NOMO-1 treated with DMSO at 0.1 percent for 48 hours (cell line): ENCODE results near the gene DGKD.
A peak's percentile ranks its signal among the peaks of the same experiment; 100 is the strongest.

Source experiments
- DNase-seq: peaks from one replicate; lab custom pipeline; 2025; ENCODE audit not compliant: unreplicated experiment; lab: John Stamatoyannopoulos, UW

DGKD gene

GRCh38 chr2:233426619-233427342, 72.5 kb downstream of the DGKD start:
- peak; percentile 9 for DNase-seq

GRCh38 chr2:233428008-233428407, 73.7 kb downstream of the DGKD start:
- no peak for DNase-seq

- DNase-seq: no peak
Measured at GRCh38 chr2:233428438-233428837, 74.1 kb downstream of the DGKD start.

- no peak for DNase-seq
Measured at GRCh38 chr2:233429175-233429897, 75.0 kb downstream of the DGKD start.

GRCh38 chr2:233430081-233430480, 75.8 kb downstream of the DGKD start:
- DNase-seq: no peak

- DNase-seq: no peak
Measured at GRCh38 chr2:233430651-233431050, 76.4 kb downstream of the DGKD start.

- no peak for DNase-seq
Measured at GRCh38 chr2:233433029-233433428, 78.7 kb downstream of the DGKD start.

- no peak for DNase-seq
Measured at GRCh38 chr2:233433794-233434193, 79.5 kb downstream of the DGKD start.

- DNase-seq: peak; percentile 85
Measured at GRCh38 chr2:233434666-233435330, 80.5 kb downstream of the DGKD start.

- no peak for DNase-seq
Measured at GRCh38 chr2:233435436-233436190, 81.3 kb downstream of the DGKD start.

GRCh38 chr2:233436191-233436581, 81.9 kb downstream of the DGKD start:
- DNase-seq: no peak

- DNase-seq: no peak
Measured at GRCh38 chr2:233436691-233437438, 82.6 kb downstream of the DGKD start.

GRCh38 chr2:233437439-233437955, 83.2 kb downstream of the DGKD start:
- no peak for DNase-seq

GRCh38 chr2:233438573-233439147, 84.4 kb downstream of the DGKD start:
- DNase-seq: no peak

- no peak for DNase-seq
Measured at GRCh38 chr2:233439191-233439590, 84.9 kb downstream of the DGKD start.

- DNase-seq: no peak
Measured at GRCh38 chr2:233440314-233440713, 86.0 kb downstream of the DGKD start.

- DNase-seq: no peak
Measured at GRCh38 chr2:233440714-233441113, 86.4 kb downstream of the DGKD start.

- no peak for DNase-seq
Measured at GRCh38 chr2:233441161-233442027, 87.1 kb downstream of the DGKD start.

- no peak for DNase-seq
Measured at GRCh38 chr2:233442028-233442310, 87.7 kb downstream of the DGKD start.
